Measurements from ENCODE around the gene SMARCC2. TPM values are rescaled to one million over a fixed set of nuclear protein-coding genes. Genes with fewer than 3 reads are reported as not detected.
A peak's percentile ranks its signal among the peaks of the same experiment; 100 is the strongest.

Gene SMARCC2
- total RNA-seq, 3 donors from 2014 or later (not counting 1 experiment from before 2014, with no cell fraction given): 205 to 232 (median 210) TPM

GRCh38 chr12:56115329-56115728 is 74.0 kb downstream of the SMARCC2 start:
- H3K36me3 Mint-ChIP-seq: peaks cover 11% of the 10 kb centered on the region

DNA sequence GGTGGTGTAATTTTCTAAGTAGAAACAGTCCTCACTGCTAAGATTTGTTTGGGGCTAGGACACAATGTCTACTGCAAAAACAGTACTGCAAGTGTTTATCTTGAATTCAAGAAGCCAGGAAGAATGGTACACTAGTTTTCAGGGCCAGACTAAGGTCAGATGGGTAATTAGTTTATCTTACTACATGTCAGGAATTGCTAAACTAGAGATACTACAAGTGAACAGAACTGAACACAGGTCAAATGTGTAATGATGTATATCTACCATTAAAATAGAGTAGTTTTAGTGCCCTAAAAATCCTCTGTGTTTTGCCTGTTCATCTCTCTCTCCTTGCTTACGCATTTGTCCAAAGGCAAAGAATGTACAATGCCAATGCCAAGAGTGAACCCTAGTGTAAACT is 75.2 kb downstream of the SMARCC2 start:
- Mint-ChIP-seq H3K36me3 (peaks cover 11% of the 10 kb centered on the region), H3K27ac (peak overlapping the region; percentile 67 to 95), H3K4me3 (peak overlapping the region; percentile 51), H3K9me3 (no peaks in the 10 kb centered on the region), H3K4me1 (peaks cover 25 to 26% of the 10 kb centered on the region in 2 donors), H3K27me3 (ENCODE audit: low read depth in 2 of 2) (no peaks in the 10 kb centered on the region)
- no peak overlapping the region for H3K27ac ChIP-seq (ENCODE audit: low read length)
- ATAC-seq: no peak
- H3K4me3 ChIP-seq (ENCODE audit: low read length): no peak overlapping the region
- H3K4me1 ChIP-seq (ENCODE audit: control insufficient read depth, insufficient read depth, low read length): peaks cover 23% of the 10 kb centered on the region
- intact Hi-C loops (cut with micrococcal nuclease): no loop called here
- 100% methylated on average over 1 of the region's 1 CpG for WGBS (ENCODE audit: insufficient coverage)
- peaks cover 35% of the 10 kb centered on the region for H3K36me3 ChIP-seq (ENCODE audit: control insufficient read depth, insufficient read depth, low read length)
- no peak for DNase-seq
- no peaks in the 10 kb centered on the region for H3K9me3 ChIP-seq (ENCODE audit: control insufficient read depth, insufficient read depth, low read length)
- H3K27me3 ChIP-seq (ENCODE audit: control insufficient read depth, insufficient read depth, low read length): no peaks in the 10 kb centered on the region
- no peak for TF ChIP-seq CTCF (IDR thresholded peaks at IDR 0.05)

More at GRCh38 chr12:56115329-56115728, 74.0 kb downstream of the SMARCC2 start:
- H3K9me3 ChIP-seq (ENCODE audit: control insufficient read depth, insufficient read depth, low read length): no peaks in the 10 kb centered on the region
- H3K27ac Mint-ChIP-seq: peak overlapping the region; percentile 95 to 99
- intact Hi-C loops (cut with micrococcal nuclease): loop anchor here (5.0 kb wide), 1 partner anchor 73 kb away; the partner anchor contains the start of gene RPS26
- H3K27ac ChIP-seq (ENCODE audit: low read length): peak overlapping the region; percentile 88
- H3K27me3 ChIP-seq (ENCODE audit: control insufficient read depth, insufficient read depth, low read length): no peaks in the 10 kb centered on the region
- peaks cover 28% of the 10 kb centered on the region for H3K4me1 ChIP-seq (ENCODE audit: control insufficient read depth, insufficient read depth, low read length)
- TF ChIP-seq CTCF (IDR thresholded peaks at IDR 0.05): no peak
- no peaks in the 10 kb centered on the region for H3K9me3 Mint-ChIP-seq
- WGBS (ENCODE audit: insufficient coverage): 72% methylated on average over 10 of the region's 10 CpGs
- H3K4me3 Mint-ChIP-seq: peak overlapping the region; percentile 98
- ATAC-seq (no peak), DNase-seq (no peak)
- H3K27me3 Mint-ChIP-seq (ENCODE audit: low read depth in 2 of 2): no peaks in the 10 kb centered on the region
- H3K4me3 ChIP-seq (ENCODE audit: low read length): peak overlapping the region; percentile 61
- H3K4me1 Mint-ChIP-seq: peaks cover 33% of the 10 kb centered on the region in 2 donors
- H3K36me3 ChIP-seq (ENCODE audit: control insufficient read depth, insufficient read depth, low read length): peaks cover 27% of the 10 kb centered on the region

Other genes with a start within 250 kb of the SMARCC2 start
- gene PMEL, start 223.4 kb downstream of the SMARCC2 start, total RNA-seq: under 1 TPM in 1 of 3 donors, not detected in 2; 0.35 TPM
- 10 to 100 TPM; 19.5 to 27.3 (median 27.3) TPM for gene CDK2, start 222.7 kb downstream of the SMARCC2 start, total RNA-seq
- 10 to 100 TPM; 69.4 to 80.0 (median 78.2) TPM for gene RAB5B, start 215.4 kb downstream of the SMARCC2 start, total RNA-seq
- 10 to 100 TPM; 11.0 to 15.9 (median 14.6) TPM for gene SUOX, start 192.2 kb downstream of the SMARCC2 start, total RNA-seq
- 1 to 10 TPM; 4.4 to 5.5 (median 5.5) TPM for gene IKZF4, start 168.4 kb downstream of the SMARCC2 start, total RNA-seq
- 10 to 100 TPM; 29.5 to 50.3 (median 35.5) TPM for gene RPS26, start 147.6 kb downstream of the SMARCC2 start, total RNA-seq
- under 1 TPM in 2 of 3 donors, not detected in 1; 0.26 to 0.66 TPM for gene ERBB3, start 109.3 kb downstream of the SMARCC2 start, total RNA-seq
- 10 to 100 TPM; 78.5 to 86.4 (median 79.7) TPM for gene PA2G4, start 84.9 kb downstream of the SMARCC2 start, total RNA-seq
- 1,000 to 10,000 TPM; 2,342 to 3,083 (median 3,009) TPM for gene RPL41, start 72.8 kb downstream of the SMARCC2 start, total RNA-seq
- gene ZC3H10, start 71.2 kb downstream of the SMARCC2 start, total RNA-seq: 10 to 100 TPM; 12.0 to 24.3 (median 16.2) TPM
- gene ESYT1, start 61.2 kb downstream of the SMARCC2 start, total RNA-seq: 100 to 1,000 TPM; 198 to 215 (median 199) TPM
- 1 to 10 TPM; 6.7 to 8.9 (median 7.4) TPM for gene MYL6B, start 36.9 kb downstream of the SMARCC2 start, total RNA-seq
- gene MYL6, start 31.1 kb downstream of the SMARCC2 start, total RNA-seq: 1,000 to 10,000 TPM in 2 of 3 donors, 100 to 1,000 TPM in 1; 881 to 1,204 (median 1,015) TPM
- 10 to 100 TPM; 32.3 to 44.5 (median 38.6) TPM for gene RNF41, start 32.4 kb upstream of the SMARCC2 start, total RNA-seq
- gene NABP2, start 34.9 kb upstream of the SMARCC2 start, total RNA-seq: 10 to 100 TPM; 21.6 to 23.4 (median 22.6) TPM
- 1 to 10 TPM in 1 of 3 donors, under 1 TPM in 2; 0.70 to 1.4 (median 0.71) TPM for gene SLC39A5, start 40.6 kb upstream of the SMARCC2 start, total RNA-seq
- gene ANKRD52, start 68.9 kb upstream of the SMARCC2 start, total RNA-seq: 10 to 100 TPM; 34.1 to 52.2 (median 51.4) TPM
- gene COQ10A, start 77.5 kb upstream of the SMARCC2 start, total RNA-seq: 10 to 100 TPM; 27.2 to 37.9 (median 30.2) TPM
- gene CS, start 110.8 kb upstream of the SMARCC2 start, total RNA-seq: 100 to 1,000 TPM; 185 to 190 (median 188) TPM
- gene CNPY2, start 126.5 kb upstream of the SMARCC2 start, total RNA-seq: 10 to 100 TPM; 50.4 to 64.3 (median 60.8) TPM
- 100 to 1,000 TPM in 1 of 3 donors, 10 to 100 TPM in 2; 86.2 to 117 (median 95.7) TPM for gene PAN2, start 144.5 kb upstream of the SMARCC2 start, total RNA-seq
- 1 to 10 TPM; 1.8 to 2.7 (median 2.2) TPM for gene IL23A, start 149.4 kb upstream of the SMARCC2 start, total RNA-seq
- 100 to 1,000 TPM; 140 to 157 (median 143) TPM for gene STAT2, start 170.6 kb upstream of the SMARCC2 start, total RNA-seq
- gene APOF, start 173.4 kb upstream of the SMARCC2 start, total RNA-seq: not detected